ENCODE measurements around the gene PLA2G12B.
"Not testable (repeated sequence)": the region's sequence is repeated elsewhere in the genome, so short reads cannot be mapped to it uniquely, and the experiment has no call there.

Gene PLA2G12B

GRCh38 chr10:72906446-72906845, 48.2 kb downstream of the PLA2G12B start:
- no peak overlapping the region for H4K8ac ChIP-seq (ENCODE audit: low read depth, low read length)
- H3K4me3 ChIP-seq (ENCODE audit: low read length in 2 of 2): no peak overlapping the region
- no peaks in the 10 kb centered on the region for H3K4me1 ChIP-seq (ENCODE audit: control insufficient read depth in 2 of 2, insufficient read depth in 1 of 2, low read depth in 1 of 2, low read length in 2 of 2)
- peaks cover 0 to 5% (median 0%) of the 10 kb centered on the region in 3 experiments for H3K27me3 ChIP-seq (ENCODE audit: control insufficient read depth in 3 of 3, insufficient read depth in 3 of 3, low read depth in 1 of 3, low read length in 3 of 3)
- no CpG with 5 or more reads among the region's 6 CpGs for WGBS, 2 donors (ENCODE audit: extremely low coverage in 2 of 2, insufficient read length in 2 of 2, insufficient replicate concordance in 1 of 2)
- no peak overlapping the region for H4K91ac ChIP-seq (ENCODE audit: low read depth, low read length, poor library complexity)
- H3K9me3 ChIP-seq (replicated peaks in 1 of 2; ENCODE audit: control insufficient read depth in 2 of 2, insufficient read depth in 1 of 2, low read depth in 1 of 2, low read length in 2 of 2): no peaks in the 10 kb centered on the region
- no peak overlapping the region for H2BK5ac ChIP-seq (ENCODE audit: low read length)
- H2AFZ ChIP-seq (ENCODE audit: low read length): no peak overlapping the region
- no peak overlapping the region for H2BK120ac ChIP-seq (ENCODE audit: low read depth, low read length)
- H3K79me1 ChIP-seq (ENCODE audit: low read depth, low read length): no peaks in the 10 kb centered on the region
- H2BK12ac ChIP-seq (ENCODE audit: low read length): no peak overlapping the region
- DNase-seq (ENCODE audit: low spot score): no peak
- no peak overlapping the region for H3K9ac ChIP-seq (ENCODE audit: low read depth, low read length, poor library complexity)
- H3K4ac ChIP-seq (ENCODE audit: low read length): no peak overlapping the region
- no peak overlapping the region for H3K23ac ChIP-seq (ENCODE audit: low read depth, low read length, poor library complexity)
- H2AK5ac ChIP-seq (ENCODE audit: low read depth, low read length): no peak overlapping the region
- H3K18ac ChIP-seq (ENCODE audit: low read length): no peak overlapping the region
- no peak overlapping the region for H3K27ac ChIP-seq (replicated peaks; ENCODE audit: low read length)
- H3K14ac ChIP-seq (ENCODE audit: low read length): no peak overlapping the region
- no peak overlapping the region for H3K4me2 ChIP-seq (ENCODE audit: insufficient read depth, low read length, poor library complexity, severe bottlenecking)
- no peak overlapping the region for H2BK15ac ChIP-seq (ENCODE audit: low read length)
- no peaks in the 10 kb centered on the region for H3K36me3 ChIP-seq (replicated peaks in 1 of 2; ENCODE audit: control insufficient read depth in 2 of 2, insufficient read depth in 2 of 2, low read length in 2 of 2)

DNA sequence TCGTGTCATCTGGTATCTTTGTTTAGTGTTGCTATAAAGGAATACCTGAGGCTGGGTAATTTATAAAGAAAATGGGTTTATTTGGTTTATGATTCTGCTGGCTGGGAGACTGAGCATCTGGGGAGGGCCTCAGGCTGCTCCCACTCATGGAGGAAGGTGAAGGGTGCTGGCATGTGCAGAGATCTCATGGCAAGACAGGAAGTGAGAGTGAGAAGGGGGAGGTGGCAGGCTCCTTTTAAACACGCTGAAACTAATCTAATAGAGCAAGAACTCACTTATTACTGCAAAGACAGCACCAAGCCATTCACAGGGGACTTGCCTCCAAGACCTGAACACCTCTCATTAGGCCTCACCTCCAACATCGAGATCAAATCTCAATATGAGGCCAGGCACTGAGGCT, 49.8 kb downstream of the PLA2G12B start:
- Histone ChIP-seq H3K27me3 (ENCODE audit: control insufficient read depth in 3 of 3, insufficient read depth in 3 of 3, low read depth in 1 of 3, low read length in 3 of 3) (peaks cover 0 to 5% (median 0%) of the 10 kb centered on the region in 3 experiments), H2BK12ac (ENCODE audit: low read length) (no peak overlapping the region), H3K36me3 (replicated peaks in 1 of 2; ENCODE audit: control insufficient read depth in 2 of 2, insufficient read depth in 2 of 2, low read length in 2 of 2) (no peaks in the 10 kb centered on the region), H3K4me1 (ENCODE audit: control insufficient read depth in 2 of 2, insufficient read depth in 1 of 2, low read depth in 1 of 2, low read length in 2 of 2) (no peaks in the 10 kb centered on the region), H4K8ac (ENCODE audit: low read depth, low read length) (no peak overlapping the region), H2BK120ac (ENCODE audit: low read depth, low read length) (no peak overlapping the region), H3K4ac (ENCODE audit: low read length) (no peak overlapping the region), H3K27ac (replicated peaks; ENCODE audit: low read length) (no peak overlapping the region), H2BK15ac (ENCODE audit: low read length) (no peak overlapping the region), H3K79me1 (ENCODE audit: low read depth, low read length) (no peaks in the 10 kb centered on the region), H2AK5ac (ENCODE audit: low read depth, low read length) (no peak overlapping the region), H3K18ac (ENCODE audit: low read length) (no peak overlapping the region), H3K4me3 (ENCODE audit: low read length in 2 of 2) (no peak overlapping the region), H2AFZ (ENCODE audit: low read length) (no peak overlapping the region), H3K9ac (ENCODE audit: low read depth, low read length, poor library complexity) (no peak overlapping the region), H2BK5ac (ENCODE audit: low read length) (no peak overlapping the region), H3K9me3 (replicated peaks in 1 of 2; ENCODE audit: control insufficient read depth in 2 of 2, insufficient read depth in 1 of 2, low read depth in 1 of 2, low read length in 2 of 2) (no peaks in the 10 kb centered on the region), H3K4me2 (ENCODE audit: insufficient read depth, low read length, poor library complexity, severe bottlenecking) (no peak overlapping the region), H4K91ac (ENCODE audit: low read depth, low read length, poor library complexity) (no peak overlapping the region), H3K23ac (ENCODE audit: low read depth, low read length, poor library complexity) (no peak overlapping the region), H3K14ac (ENCODE audit: low read length) (no peak overlapping the region)
- no peak for DNase-seq (ENCODE audit: low spot score)
- no CpG with 5 or more reads among the region's 3 CpGs for WGBS, 2 donors (ENCODE audit: extremely low coverage in 2 of 2, insufficient read length in 2 of 2, insufficient replicate concordance in 1 of 2)

- not testable (repeated sequence) for H3K18ac ChIP-seq (ENCODE audit: low read length); H2AFZ ChIP-seq (ENCODE audit: low read length); H3K23ac ChIP-seq (ENCODE audit: low read depth, low read length, poor library complexity); H3K4ac ChIP-seq (ENCODE audit: low read length); H2BK5ac ChIP-seq (ENCODE audit: low read length); H3K27me3 ChIP-seq (ENCODE audit: control insufficient read depth in 3 of 3, insufficient read depth in 3 of 3, low read depth in 1 of 3, low read length in 3 of 3); H4K91ac ChIP-seq (ENCODE audit: low read depth, low read length, poor library complexity); H3K9ac ChIP-seq (ENCODE audit: low read depth, low read length, poor library complexity); H2BK120ac ChIP-seq (ENCODE audit: low read depth, low read length); H2BK12ac ChIP-seq (ENCODE audit: low read length); H2BK15ac ChIP-seq (ENCODE audit: low read length); H2AK5ac ChIP-seq (ENCODE audit: low read depth, low read length); H3K4me2 ChIP-seq (ENCODE audit: insufficient read depth, low read length, poor library complexity, severe bottlenecking); H3K9me3 ChIP-seq (replicated peaks in 1 of 2; ENCODE audit: control insufficient read depth in 2 of 2, insufficient read depth in 1 of 2, low read depth in 1 of 2, low read length in 2 of 2); H3K14ac ChIP-seq (ENCODE audit: low read length); H3K4me3 ChIP-seq (ENCODE audit: low read length in 2 of 2); H4K8ac ChIP-seq (ENCODE audit: low read depth, low read length); DNase-seq (ENCODE audit: low spot score); H3K27ac ChIP-seq (replicated peaks; ENCODE audit: low read length); H3K36me3 ChIP-seq (replicated peaks in 1 of 2; ENCODE audit: control insufficient read depth in 2 of 2, insufficient read depth in 2 of 2, low read length in 2 of 2); H3K79me1 ChIP-seq (ENCODE audit: low read depth, low read length); H3K4me1 ChIP-seq (ENCODE audit: control insufficient read depth in 2 of 2, insufficient read depth in 1 of 2, low read depth in 1 of 2, low read length in 2 of 2)
- no CpG with 5 or more reads among the region's 15 CpGs for WGBS, 2 donors (ENCODE audit: extremely low coverage in 2 of 2, insufficient read length in 2 of 2, insufficient replicate concordance in 1 of 2)
Measured at GRCh38 chr10:72903941-72904446, 50.6 kb downstream of the PLA2G12B start.

GRCh38 chr10:72899545-72899944, 55.1 kb downstream of the PLA2G12B start:
- no peak for DNase-seq (ENCODE audit: low spot score)
- H3K14ac ChIP-seq (ENCODE audit: low read length): no peak overlapping the region
- WGBS, 2 donors (ENCODE audit: extremely low coverage in 2 of 2, insufficient read length in 2 of 2, insufficient replicate concordance in 1 of 2): no CpG with 5 or more reads among the region's 1 CpG
- no peak overlapping the region for H3K4me3 ChIP-seq (ENCODE audit: low read length in 2 of 2)
- no peak overlapping the region for H2AK5ac ChIP-seq (ENCODE audit: low read depth, low read length)
- H3K4me2 ChIP-seq (ENCODE audit: insufficient read depth, low read length, poor library complexity, severe bottlenecking): no peak overlapping the region
- H4K91ac ChIP-seq (ENCODE audit: low read depth, low read length, poor library complexity): no peak overlapping the region
- no peak overlapping the region for H2BK12ac ChIP-seq (ENCODE audit: low read length)
- no peak overlapping the region for H4K8ac ChIP-seq (ENCODE audit: low read depth, low read length)
- no peak overlapping the region for H3K18ac ChIP-seq (ENCODE audit: low read length)
- H3K4me1 ChIP-seq (ENCODE audit: control insufficient read depth in 2 of 2, insufficient read depth in 1 of 2, low read depth in 1 of 2, low read length in 2 of 2): no peaks in the 10 kb centered on the region
- H3K36me3 ChIP-seq (replicated peaks in 1 of 2; ENCODE audit: control insufficient read depth in 2 of 2, insufficient read depth in 2 of 2, low read length in 2 of 2): no peaks in the 10 kb centered on the region
- no peak overlapping the region for H2BK15ac ChIP-seq (ENCODE audit: low read length)
- no peak overlapping the region for H2BK120ac ChIP-seq (ENCODE audit: low read depth, low read length)
- H2AFZ ChIP-seq (ENCODE audit: low read length): no peak overlapping the region
- H3K9me3 ChIP-seq (replicated peaks in 1 of 2; ENCODE audit: control insufficient read depth in 2 of 2, insufficient read depth in 1 of 2, low read depth in 1 of 2, low read length in 2 of 2): no peaks in the 10 kb centered on the region
- no peak overlapping the region for H3K27ac ChIP-seq (replicated peaks; ENCODE audit: low read length)
- no peak overlapping the region for H2BK5ac ChIP-seq (ENCODE audit: low read length)
- H3K9ac ChIP-seq (ENCODE audit: low read depth, low read length, poor library complexity): no peak overlapping the region
- H3K79me1 ChIP-seq (ENCODE audit: low read depth, low read length): no peaks in the 10 kb centered on the region
- no peak overlapping the region for H3K4ac ChIP-seq (ENCODE audit: low read length)
- peaks cover 0 to 5% (median 0%) of the 10 kb centered on the region in 3 experiments for H3K27me3 ChIP-seq (ENCODE audit: control insufficient read depth in 3 of 3, insufficient read depth in 3 of 3, low read depth in 1 of 3, low read length in 3 of 3)
- H3K23ac ChIP-seq (ENCODE audit: low read depth, low read length, poor library complexity): no peak overlapping the region

Data from neuronal stem cell (in vitro differentiated cells).